IPS-NIHi7 (cell line): ENCODE results near the gene RRBP1.
A peak's percentile ranks its signal among the peaks of the same experiment; 100 is the strongest.

Experiments used
- DNase-seq: peaks from one replicate; pipeline ENCODE4 v3.0.0; 2012; ENCODE audit warnings: mixed read lengths; ENCODE audit errors: extremely low spot score

The RRBP1 gene

GRCh38 chr20:17682103-17682888 lies at the start of gene RRBP1:
RRBP1 (minus strand) TSS chr20:17682242; CDS start chr20:17660507, 21,735 bp downstream.
- peak; percentile 97 for DNase-seq

DNA sequence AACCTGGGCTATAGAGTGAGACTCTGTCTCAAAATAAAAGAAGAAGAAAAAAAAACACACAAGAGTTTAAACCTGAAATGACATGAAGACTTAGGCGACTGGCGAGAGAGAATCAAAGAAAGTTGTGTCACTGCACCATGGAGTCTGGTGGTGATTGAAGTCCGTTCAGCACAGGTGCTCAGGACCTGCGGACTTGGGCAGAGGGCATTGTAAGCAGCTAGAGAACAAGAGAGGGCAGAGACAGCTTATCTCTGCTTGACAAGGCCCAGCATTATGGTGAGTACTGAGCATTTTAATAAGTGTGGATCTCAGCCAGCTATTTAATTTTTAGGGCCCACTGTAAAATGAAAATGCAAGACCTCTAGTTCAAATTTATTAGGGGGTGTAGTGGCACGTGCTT lies 49.2 kb upstream of the RRBP1 start:
- no peak for DNase-seq

- DNase-seq = no peak
Observed at GRCh38 chr20:17730071-17730470, 48.0 kb upstream of the RRBP1 start.

- DNase-seq = no peak
Observed at GRCh38 chr20:17728074-17728473, 46.0 kb upstream of the RRBP1 start.

DNA sequence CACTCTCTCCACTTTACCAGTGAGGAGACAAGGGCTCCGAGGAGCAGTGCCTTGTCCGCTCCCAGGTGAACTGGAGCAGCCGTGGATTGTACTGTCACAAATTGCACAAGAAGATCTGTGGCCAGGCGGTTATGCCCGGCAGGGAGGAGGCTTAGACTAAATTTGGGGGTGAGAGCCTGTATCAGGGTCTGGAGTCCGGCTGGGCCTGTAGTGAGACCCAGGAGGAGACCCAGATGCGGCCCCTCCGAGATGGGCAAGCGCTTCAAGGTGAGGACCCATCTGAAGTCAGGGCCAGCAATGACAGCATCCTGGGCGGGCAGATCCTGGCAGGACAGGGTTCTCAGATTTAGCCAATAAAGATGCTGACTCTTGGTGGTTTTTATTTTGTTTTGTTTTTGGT lies 45.3 kb upstream of the RRBP1 start:
- no peak for DNase-seq

GRCh38 chr20:17726902-17727301 lies 44.9 kb upstream of the RRBP1 start:
- DNase-seq = no peak

DNA sequence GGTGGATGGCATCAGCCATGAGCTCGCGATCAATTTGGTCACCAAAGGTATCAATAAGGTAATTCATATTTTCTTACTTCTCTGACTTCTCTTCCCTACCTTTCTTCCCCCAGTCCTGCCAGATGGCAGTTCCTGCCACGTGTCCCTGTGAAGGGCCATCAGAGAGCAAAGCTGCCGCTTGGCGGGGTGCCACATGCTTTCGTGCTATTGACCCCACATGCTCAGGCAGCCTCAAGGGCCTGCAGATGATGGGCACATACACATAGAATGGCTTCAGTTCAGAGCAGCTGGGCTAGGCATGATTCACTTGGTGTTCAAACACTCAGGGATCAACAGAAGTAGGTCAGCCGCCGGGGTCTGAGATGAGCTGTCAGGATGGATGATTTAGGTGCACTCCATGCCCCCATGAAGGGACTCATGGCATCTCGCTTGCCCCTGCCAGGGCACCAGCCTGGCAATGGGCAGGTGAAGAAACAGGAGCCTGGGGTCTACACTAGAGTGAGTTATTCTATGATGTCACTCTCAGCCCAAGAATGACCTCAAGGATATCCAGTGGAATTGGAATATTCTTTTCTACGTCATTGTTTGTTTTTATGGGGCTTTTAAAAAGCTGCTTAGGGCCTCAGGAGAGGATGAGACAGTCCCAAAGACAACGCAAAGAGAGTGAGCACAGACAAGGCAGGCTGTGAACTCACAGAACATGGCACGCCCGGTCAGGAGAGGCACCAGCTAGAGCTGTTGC lies 43.2 kb upstream of the RRBP1 start:
- no peak for DNase-seq

DNA sequence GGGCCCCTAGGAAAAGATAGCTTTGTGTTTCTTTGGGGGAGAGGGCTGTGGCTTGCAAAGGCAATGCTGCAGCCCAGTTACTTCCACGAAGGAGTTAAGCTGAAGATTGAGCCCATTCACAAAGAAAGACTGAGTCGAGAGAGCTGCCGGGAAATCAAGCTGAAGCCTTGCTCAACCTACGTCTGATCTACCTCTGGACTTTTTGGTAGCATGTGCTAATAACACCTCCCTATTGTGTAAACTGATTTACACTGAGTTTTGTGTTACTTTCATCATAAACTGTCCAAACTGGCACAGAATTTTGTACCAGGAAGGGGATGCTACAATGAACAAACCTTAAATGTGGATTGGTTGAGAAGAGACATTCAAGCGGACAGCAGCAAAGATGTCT lies 41.3 kb upstream of the RRBP1 start:
- no peak for DNase-seq

- no peak for DNase-seq
Observed at GRCh38 chr20:17722493-17723300, 40.7 kb upstream of the RRBP1 start.

GRCh38 chr20:17721802-17722486 lies 39.9 kb upstream of the RRBP1 start:
- DNase-seq = no peak

GRCh38 chr20:17720755-17721154 lies 38.7 kb upstream of the RRBP1 start:
- DNase-seq = no peak

- no peak for DNase-seq
Observed at GRCh38 chr20:17716331-17716730, 34.3 kb upstream of the RRBP1 start.

- no peak for DNase-seq
Observed at GRCh38 chr20:17715075-17715474, 33.0 kb upstream of the RRBP1 start.

DNA sequence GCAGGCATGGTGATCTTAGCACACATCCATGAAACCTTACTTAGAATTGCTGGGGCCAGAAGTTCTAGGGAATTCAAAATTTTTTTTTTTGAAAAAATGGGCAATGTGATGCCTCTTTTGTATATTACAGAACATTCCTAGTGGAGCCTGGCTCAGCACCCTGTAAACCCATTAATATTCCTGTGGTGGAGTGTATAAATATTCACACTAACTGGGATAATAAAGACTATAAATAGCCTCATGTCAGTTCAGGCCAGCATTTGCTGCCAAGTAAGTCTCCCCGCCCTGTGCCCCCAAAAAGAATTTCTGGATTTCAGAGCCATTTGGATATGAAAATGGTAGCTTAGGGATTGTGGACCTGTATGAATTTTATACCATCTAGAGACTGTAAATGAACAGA lies 32.6 kb upstream of the RRBP1 start:
- DNase-seq = no peak

GRCh38 chr20:17712708-17713107 lies 30.7 kb upstream of the RRBP1 start:
- no peak for DNase-seq

GRCh38 chr20:17712201-17712600 lies 30.2 kb upstream of the RRBP1 start:
- no peak for DNase-seq

DNA sequence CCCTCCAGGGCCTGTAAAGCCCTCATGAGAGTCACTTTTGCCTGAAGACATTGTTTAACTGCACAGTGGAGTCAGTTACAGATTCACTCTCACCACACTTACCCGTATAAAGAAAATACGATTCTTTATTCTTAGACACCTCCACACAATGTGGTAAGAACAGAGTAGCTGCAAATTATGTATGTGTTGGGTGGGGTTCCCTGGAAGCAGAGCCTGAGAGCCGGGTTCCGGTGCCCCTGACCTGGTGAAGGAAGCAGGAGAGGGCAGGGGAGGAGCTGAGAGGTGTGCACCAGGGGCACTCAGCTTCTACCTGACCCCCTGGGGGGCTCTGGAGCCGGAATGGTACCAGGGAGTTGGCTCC lies 29.2 kb upstream of the RRBP1 start:
- DNase-seq = no peak

DNA sequence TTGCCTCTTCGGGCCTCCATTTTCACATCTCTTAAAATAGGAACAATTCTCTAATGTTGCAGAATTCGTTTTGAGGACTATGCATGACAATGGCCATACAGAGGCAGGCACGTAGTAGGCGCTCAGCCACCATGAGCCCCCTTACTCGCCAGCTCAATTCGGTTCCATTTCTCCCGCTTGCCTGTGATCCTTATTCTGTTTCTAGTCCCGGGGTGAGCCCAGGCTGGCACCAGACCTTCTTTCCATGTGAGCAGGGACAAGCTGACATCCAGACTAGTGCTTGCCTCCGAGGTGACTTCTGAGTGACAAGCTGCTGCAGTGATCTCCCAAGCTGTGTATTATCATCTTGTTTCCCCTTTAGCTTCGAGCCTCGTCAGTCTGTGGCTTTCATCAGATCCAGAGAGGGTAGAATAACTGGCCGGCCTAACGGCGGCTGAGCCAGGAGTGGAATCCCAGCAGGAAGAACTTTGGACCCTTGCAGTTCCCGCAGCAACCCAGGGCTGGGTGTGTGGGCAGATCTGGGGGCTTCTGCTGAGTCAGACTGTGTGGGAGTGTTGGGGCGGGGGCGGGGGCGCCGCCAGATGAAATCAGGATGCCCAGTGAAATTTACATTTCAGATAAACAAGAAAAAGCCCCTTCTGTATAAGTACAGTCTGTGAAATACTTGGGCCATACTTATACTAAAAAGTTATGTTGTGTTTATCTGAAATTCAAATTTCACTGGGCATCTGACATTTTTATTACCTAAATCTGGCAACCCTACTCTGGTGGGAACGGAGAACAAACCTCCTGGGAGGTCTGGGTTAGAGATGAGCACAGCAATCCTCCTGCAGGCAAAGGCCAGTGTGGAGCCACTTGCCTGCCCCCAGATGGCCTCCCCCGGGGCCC lies 28.6 kb upstream of the RRBP1 start:
- peak; percentile 58 for DNase-seq

- no peak for DNase-seq
Observed at GRCh38 chr20:17709361-17710293, 27.6 kb upstream of the RRBP1 start.
